Measurements from ENCODE around the gene PKNOX2.

The PKNOX2 gene

GRCh38 chr11:125303694-125304093, 139.1 kb downstream of the PKNOX2 start:
- TF ChIP-seq, protein P1, sequence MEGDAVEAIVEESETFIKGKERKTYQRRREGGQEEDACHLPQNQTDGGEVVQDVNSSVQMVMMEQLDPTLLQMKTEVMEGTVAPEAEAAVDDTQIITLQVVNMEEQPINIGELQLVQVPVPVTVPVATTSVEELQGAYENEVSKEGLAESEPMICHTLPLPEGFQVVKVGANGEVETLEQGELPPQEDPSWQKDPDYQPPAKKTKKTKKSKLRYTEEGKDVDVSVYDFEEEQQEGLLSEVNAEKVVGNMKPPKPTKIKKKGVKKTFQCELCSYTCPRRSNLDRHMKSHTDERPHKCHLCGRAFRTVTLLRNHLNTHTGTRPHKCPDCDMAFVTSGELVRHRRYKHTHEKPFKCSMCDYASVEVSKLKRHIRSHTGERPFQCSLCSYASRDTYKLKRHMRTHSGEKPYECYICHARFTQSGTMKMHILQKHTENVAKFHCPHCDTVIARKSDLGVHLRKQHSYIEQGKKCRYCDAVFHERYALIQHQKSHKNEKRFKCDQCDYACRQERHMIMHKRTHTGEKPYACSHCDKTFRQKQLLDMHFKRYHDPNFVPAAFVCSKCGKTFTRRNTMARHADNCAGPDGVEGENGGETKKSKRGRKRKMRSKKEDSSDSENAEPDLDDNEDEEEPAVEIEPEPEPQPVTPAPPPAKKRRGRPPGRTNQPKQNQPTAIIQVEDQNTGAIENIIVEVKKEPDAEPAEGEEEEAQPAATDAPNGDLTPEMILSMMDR (conservative IDR thresholded peaks at IDR 0.05; ENCODE audit: low read depth, low read length) = no peak
- DNase-seq (ENCODE audit: low read depth) = no peak
- no peak overlapping the region for H3K4me3 ChIP-seq (ENCODE audit: low read depth, low read length)

- no peak overlapping the region for H3K4me3 ChIP-seq (ENCODE audit: low read depth, low read length)
- no peak for DNase-seq (ENCODE audit: low read depth)
- TF ChIP-seq, protein P1 (conservative IDR thresholded peaks at IDR 0.05; ENCODE audit: low read depth, low read length) = no peak
Observed at GRCh38 chr11:125304136-125304535, 139.6 kb downstream of the PKNOX2 start.

DNA sequence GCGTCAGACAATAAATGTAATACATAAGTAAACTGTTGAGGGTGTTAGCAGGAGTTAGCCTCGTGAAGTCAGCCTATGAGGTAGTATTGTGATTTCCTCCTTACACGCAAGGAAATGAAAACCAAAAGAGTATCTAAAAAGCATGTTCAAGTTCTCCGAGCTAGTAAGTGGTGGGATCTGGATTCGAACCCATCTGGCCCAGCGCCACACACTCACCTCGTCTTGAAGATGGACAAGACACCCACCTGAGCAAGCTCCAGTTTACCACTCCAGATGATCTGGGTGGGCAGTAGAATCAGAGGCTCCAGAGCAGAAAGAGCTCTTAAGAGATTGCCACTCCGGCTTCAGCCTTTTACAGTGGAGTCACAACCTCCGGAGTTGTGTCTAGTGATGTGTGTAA, 140.3 kb downstream of the PKNOX2 start:
- TF ChIP-seq, protein P1 (conservative IDR thresholded peaks at IDR 0.05; ENCODE audit: low read depth, low read length) = no peak
- no peak for DNase-seq (ENCODE audit: low read depth)
- no peak overlapping the region for H3K4me3 ChIP-seq (ENCODE audit: low read depth, low read length)

GRCh38 chr11:125305345-125305744, 140.8 kb downstream of the PKNOX2 start:
- TF ChIP-seq, protein P1 (conservative IDR thresholded peaks at IDR 0.05; ENCODE audit: low read depth, low read length) = no peak
- H3K4me3 ChIP-seq (ENCODE audit: low read depth, low read length) = no peak overlapping the region
- DNase-seq (ENCODE audit: low read depth) = no peak

GRCh38 chr11:125306476-125306875, 141.9 kb downstream of the PKNOX2 start:
- no peak for DNase-seq (ENCODE audit: low read depth)
- no peak overlapping the region for H3K4me3 ChIP-seq (ENCODE audit: low read depth, low read length)
- TF ChIP-seq, protein P1 (conservative IDR thresholded peaks at IDR 0.05; ENCODE audit: low read depth, low read length) = no peak

GRCh38 chr11:125308246-125308645, 143.7 kb downstream of the PKNOX2 start:
- H3K4me3 ChIP-seq (ENCODE audit: low read depth, low read length) = no peak overlapping the region
- TF ChIP-seq, protein P1 (conservative IDR thresholded peaks at IDR 0.05; ENCODE audit: low read depth, low read length) = no peak
- DNase-seq (ENCODE audit: low read depth) = no peak

GRCh38 chr11:125312391-125312790, 147.8 kb downstream of the PKNOX2 start:
- TF ChIP-seq, protein P1 (conservative IDR thresholded peaks at IDR 0.05; ENCODE audit: low read depth, low read length) = no peak
- H3K4me3 ChIP-seq (ENCODE audit: low read depth, low read length) = no peak overlapping the region
- DNase-seq (ENCODE audit: low read depth) = no peak
